Gastroesophageal sphincter (tissue), 4 donors: ENCODE data around the gene ACACB. TPM values are rescaled to one million over a fixed set of nuclear protein-coding genes. Genes with fewer than 3 reads are reported as not detected.

Experiments
- ATAC-seq: fragments of 150-250 bp; one replicate; pipeline ENCODE4 v1.9.1; 2016; ENCODE audit warnings: mild to moderate bottlenecking, moderate library complexity
- H3K27ac ChIP-seq, 4 donors: fragments of 200-600 bp; sonication (generic) in 3 of 4; 1 replicate in 3 of 4; 2 replicates in 1 of 4; pipeline ENCODE4 v1.5.1; 2016 to 2019
- H3K27me3 ChIP-seq: fragments of 200-600 bp; sonication (generic); one replicate; pipeline ENCODE4 v1.5.1; 2019
- H3K36me3 ChIP-seq, 2 donors: fragments of 200-600 bp; sonication (generic); one replicate each; pipeline ENCODE4 v1.5.1; 2019; ENCODE audit warnings: control low read depth in 1 of 2
- H3K4me1 ChIP-seq, 3 donors: fragments of 200-600 bp; sonication (generic); 1 replicate in 2 of 3; 2 replicates in 1 of 3; pipeline ENCODE4 v1.5.1; 2016 to 2019; ENCODE audit warnings: control low read depth in 2 of 3
- H3K4me3 ChIP-seq, 2 donors: fragments of 200-600 bp; sonication (generic); one replicate each; pipeline ENCODE4 v1.5.1; 2019; ENCODE audit warnings: mild to moderate bottlenecking in 1 of 2, moderate library complexity in 1 of 2
- H3K9me3 ChIP-seq, 3 donors: fragments of 200-600 bp; sonication (generic); one replicate each; pipeline ENCODE4 v1.5.1; 2017 to 2019; ENCODE audit warnings: control low read depth in 2 of 3
- CTCF ChIP-seq, 4 experiments: fragments of 200-600 bp in 2 of 4; fragments of 450-650 bp in 2 of 4; sonication (generic) in 1 of 4; IDR thresholded peaks; one replicate each; pipeline ENCODE4 v1.5.1; 2017 to 2019; ENCODE audit warnings: antibody characterized with exemption in 4 of 4, mild to moderate bottlenecking in 2 of 4, moderate library complexity in 2 of 4
- EP300 ChIP-seq: sonication (generic); formaldehyde crosslinking; IDR thresholded peaks from one replicate; pipeline ENCODE4 v1.6.1; 2017; ENCODE audit warnings: antibody characterized with exemption, mild to moderate bottlenecking
- POLR2A ChIP-seq, 2 donors: fragments of 450-650 bp; IDR thresholded peaks; one replicate each; pipeline ENCODE4 v1.6.1; 2017; ENCODE audit warnings: antibody characterized with exemption in 2 of 2, mild to moderate bottlenecking in 2 of 2, moderate library complexity in 1 of 2
- POLR2AphosphoS5 ChIP-seq: sonication (generic); formaldehyde crosslinking; IDR thresholded peaks from one replicate; pipeline ENCODE4 v1.6.1; 2017; ENCODE audit warnings: antibody characterized with exemption
- WGBS, 2 donors: methylation state at CpG; one replicate each; pipeline ENCODE4 v1.1.5; 2018; ENCODE audit warnings: low coverage in 1 of 2; 5-methylcytosine and 5-hydroxymethylcytosine counted together
- total RNA-seq, 4 donors: library from RNA; depleted of rRNA; stranded (reverse); fragments of >200 nt; gene quantifications; one replicate each; pipeline ENCODE4 v1.1.0, GENCODE V29; 2016

Gene ACACB
- total RNA-seq, 4 donors from 2014 or later = 49.4 to 230 (median 138) TPM

- Histone ChIP-seq H3K27me3 (no peaks in the 10 kb centered on the region), H3K9me3 (no peaks in the 10 kb centered on the region), H3K36me3 (peaks cover 0 to 100% of the 10 kb centered on the region in 2 donors), H3K4me1 (peaks cover 0 to 5% (median 0%) of the 10 kb centered on the region in 3 donors), H3K27ac (peak overlapping the region in 3 of 4 donors; percentile 2 to 27 (median 4)), H3K4me3 (no peak overlapping the region)
- 71 to 72% methylated on average over 3 of the region's 3 CpGs for WGBS, 2 donors
- ATAC-seq = no peak
- TF ChIP-seq POLR2AphosphoS5 (peak; percentile 53), CTCF (IDR thresholded peaks at IDR 0.05) (no peak)
These were observed 76.0 kb downstream of the ACACB start for GRCh38 chr12:109192358-109192757.

- peaks cover 0 to 100% of the 10 kb centered on the region in 2 donors for H3K36me3 ChIP-seq
These were observed 77.5 kb downstream of the ACACB start for GRCh38 chr12:109193896-109194295.

GRCh38 chr12:109196332-109196731, 79.9 kb downstream of the ACACB start:
- 89 to 100% methylated on average over 2 of the region's 4 CpGs for WGBS, 2 donors

More at GRCh38 chr12:109193896-109194295, 77.5 kb downstream of the ACACB start:
- H3K4me3 ChIP-seq = no peak overlapping the region
- H3K4me1 ChIP-seq = peaks cover 0 to 5% (median 0%) of the 10 kb centered on the region in 3 donors
- peak overlapping the region in 1 of 4 donors; percentile 56 for H3K27ac ChIP-seq
- WGBS, 2 donors = 96% methylated on average over 6 to 8 of the region's 8 CpGs
- no peaks in the 10 kb centered on the region for H3K9me3 ChIP-seq
- no peak for ATAC-seq
- TF ChIP-seq POLR2AphosphoS5 = no peak
- no peak for TF ChIP-seq EP300
- no peak for TF ChIP-seq POLR2A (IDR thresholded peaks at IDR 0.05)
- TF ChIP-seq CTCF (IDR thresholded peaks at IDR 0.05) = no peak
- no peaks in the 10 kb centered on the region for H3K27me3 ChIP-seq

GRCh38 chr12:109197327-109197726, 80.9 kb downstream of the ACACB start:
- Histone ChIP-seq H3K4me1 (peaks cover 0 to 5% (median 0%) of the 10 kb centered on the region in 3 donors), H3K36me3 (peaks cover 0 to 100% of the 10 kb centered on the region in 2 donors), H3K27me3 (no peaks in the 10 kb centered on the region), H3K9me3 (no peaks in the 10 kb centered on the region), H3K27ac (peak overlapping the region in 1 of 4 donors; percentile 3), H3K4me3 (no peak overlapping the region)
- ATAC-seq = no peak
- 100% methylated on average over 2 of the region's 10 CpGs; no CpG with 5 or more reads in 1 of the 2 donors for WGBS, 2 donors
- TF ChIP-seq EP300 = no peak
- no peak for TF ChIP-seq POLR2AphosphoS5

More at GRCh38 chr12:109196332-109196731, 79.9 kb downstream of the ACACB start:
- Histone ChIP-seq H3K9me3 (no peaks in the 10 kb centered on the region), H3K27me3 (no peaks in the 10 kb centered on the region), H3K36me3 (peaks cover 0 to 100% of the 10 kb centered on the region in 2 donors), H3K27ac (no peak overlapping the region), H3K4me1 (peaks cover 0 to 5% (median 0%) of the 10 kb centered on the region in 3 donors), H3K4me3 (no peak overlapping the region)
- TF ChIP-seq CTCF (IDR thresholded peaks at IDR 0.05) = no peak
- TF ChIP-seq POLR2A (IDR thresholded peaks at IDR 0.05) = no peak
- TF ChIP-seq EP300 = no peak
- no peak for TF ChIP-seq POLR2AphosphoS5
- ATAC-seq = no peak

- Histone ChIP-seq H3K27me3 (no peaks in the 10 kb centered on the region), H3K27ac (no peak overlapping the region), H3K9me3 (no peaks in the 10 kb centered on the region), H3K4me1 (peaks cover 0 to 5% (median 0%) of the 10 kb centered on the region in 3 donors), H3K36me3 (peaks cover 0 to 100% of the 10 kb centered on the region in 2 donors), H3K4me3 (no peak overlapping the region)
- 80 to 100% methylated on average over 1 to 9 of the region's 11 CpGs for WGBS, 2 donors
- TF ChIP-seq POLR2A (IDR thresholded peaks at IDR 0.05) = no peak
- no peak for TF ChIP-seq CTCF (IDR thresholded peaks at IDR 0.05)
- TF ChIP-seq EP300 = no peak
- no peak for TF ChIP-seq POLR2AphosphoS5
- no peak for ATAC-seq
These were observed 82.9 kb downstream of the ACACB start for GRCh38 chr12:109199324-109199723.
